Colonic mucosa (tissue), 4 donors: ENCODE results near the gene MACROD2. TPM values are rescaled to one million over a fixed set of nuclear protein-coding genes. Genes with fewer than 3 reads are reported as not detected.

Experiments
- DNase-seq: peaks from one replicate; pipeline ENCODE4 v3.0.0-alpha.2; 2020
- H3K27ac ChIP-seq: fragments of 200-600 bp; one replicate; pipeline ENCODE4 v1.8.0; 2021
- H3K27me3 ChIP-seq: fragments of 200-600 bp; one replicate; pipeline ENCODE4 v1.8.0; 2021
- H3K36me3 ChIP-seq: fragments of 200-600 bp; one replicate; pipeline ENCODE4 v1.8.0; 2021
- H3K4me1 ChIP-seq: fragments of 200-600 bp; one replicate; pipeline ENCODE4 v1.8.0; 2021; ENCODE audit warnings: mild to moderate bottlenecking
- H3K4me3 ChIP-seq: fragments of 200-600 bp; one replicate; pipeline ENCODE4 v1.8.0; 2021
- H3K9ac ChIP-seq, 2 donors: one replicate each; pipeline ENCODE4 v1.7.0; 2013; ENCODE audit warnings: control low read depth in 2 of 2, low read depth in 2 of 2, low read length in 2 of 2
- H3K9me3 ChIP-seq: fragments of 200-600 bp; one replicate; pipeline ENCODE4 v1.8.0; 2021
- intact Hi-C: fragments of 100-400 bp; cut with DNase I; formaldehyde crosslinking; loops from one replicate; pipeline ENCODE4 v1.14.1; 2022
- total RNA-seq, 2 donors: library from RNA; stranded (reverse); fragmentation: NEBNext Ultra II Directional in 1 of 2; extraction: Animal tissue kit (Norgen Biotek cat#: 25700) in 1 of 2; gene quantifications; one replicate each; pipeline ENCODE4 v1.2.1, GENCODE V29; 2021
- TF ChIP-seq, protein P1 (sequence below): fragments of 200-600 bp; IDR thresholded peaks from one replicate; pipeline ENCODE4 v1.8.0; 2022; ENCODE audit warnings: antibody characterized with exemption, mild to moderate bottlenecking
- donor health status: healthy.
- donor health status: DM: no; HTN: no; CAD: no.
- donor health status: DM: no; HTN: no; CAD: no.

MACROD2 gene
- total RNA-seq, 2 donors from 2014 or later = 3.2 to 3.3 TPM

DNA sequence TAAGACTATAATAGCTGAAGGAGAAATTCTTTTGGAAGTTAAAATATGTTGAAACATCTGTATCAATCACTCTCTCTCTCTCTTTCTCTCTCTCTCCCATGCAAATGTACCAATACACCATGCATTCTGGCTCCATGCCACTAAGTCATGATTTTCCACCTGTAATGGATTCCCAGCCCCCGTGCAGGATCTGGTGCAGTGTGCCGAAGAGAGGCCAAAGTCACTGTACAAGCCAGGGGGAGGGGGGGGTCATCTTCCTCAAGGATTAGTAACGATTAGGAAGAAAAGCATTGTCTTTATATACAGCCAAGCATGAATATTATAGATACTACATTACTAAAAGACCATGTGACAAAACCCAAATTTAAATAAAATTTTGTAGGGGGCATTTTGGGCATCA, 1852.8 kb downstream of the MACROD2 start:
- H3K9ac ChIP-seq = no peak overlapping the region
- TF ChIP-seq, protein P1, sequence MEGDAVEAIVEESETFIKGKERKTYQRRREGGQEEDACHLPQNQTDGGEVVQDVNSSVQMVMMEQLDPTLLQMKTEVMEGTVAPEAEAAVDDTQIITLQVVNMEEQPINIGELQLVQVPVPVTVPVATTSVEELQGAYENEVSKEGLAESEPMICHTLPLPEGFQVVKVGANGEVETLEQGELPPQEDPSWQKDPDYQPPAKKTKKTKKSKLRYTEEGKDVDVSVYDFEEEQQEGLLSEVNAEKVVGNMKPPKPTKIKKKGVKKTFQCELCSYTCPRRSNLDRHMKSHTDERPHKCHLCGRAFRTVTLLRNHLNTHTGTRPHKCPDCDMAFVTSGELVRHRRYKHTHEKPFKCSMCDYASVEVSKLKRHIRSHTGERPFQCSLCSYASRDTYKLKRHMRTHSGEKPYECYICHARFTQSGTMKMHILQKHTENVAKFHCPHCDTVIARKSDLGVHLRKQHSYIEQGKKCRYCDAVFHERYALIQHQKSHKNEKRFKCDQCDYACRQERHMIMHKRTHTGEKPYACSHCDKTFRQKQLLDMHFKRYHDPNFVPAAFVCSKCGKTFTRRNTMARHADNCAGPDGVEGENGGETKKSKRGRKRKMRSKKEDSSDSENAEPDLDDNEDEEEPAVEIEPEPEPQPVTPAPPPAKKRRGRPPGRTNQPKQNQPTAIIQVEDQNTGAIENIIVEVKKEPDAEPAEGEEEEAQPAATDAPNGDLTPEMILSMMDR = no peak
- H3K4me1 ChIP-seq = no peaks in the 10 kb centered on the region
- DNase-seq = no peak
- H3K9me3 ChIP-seq = no peaks in the 10 kb centered on the region
- H3K36me3 ChIP-seq = no peaks in the 10 kb centered on the region
- H3K27me3 ChIP-seq = no peaks in the 10 kb centered on the region
- intact Hi-C loops = no loop called here
- H3K27ac ChIP-seq = no peak overlapping the region
- H3K4me3 ChIP-seq = no peak overlapping the region

DNA sequence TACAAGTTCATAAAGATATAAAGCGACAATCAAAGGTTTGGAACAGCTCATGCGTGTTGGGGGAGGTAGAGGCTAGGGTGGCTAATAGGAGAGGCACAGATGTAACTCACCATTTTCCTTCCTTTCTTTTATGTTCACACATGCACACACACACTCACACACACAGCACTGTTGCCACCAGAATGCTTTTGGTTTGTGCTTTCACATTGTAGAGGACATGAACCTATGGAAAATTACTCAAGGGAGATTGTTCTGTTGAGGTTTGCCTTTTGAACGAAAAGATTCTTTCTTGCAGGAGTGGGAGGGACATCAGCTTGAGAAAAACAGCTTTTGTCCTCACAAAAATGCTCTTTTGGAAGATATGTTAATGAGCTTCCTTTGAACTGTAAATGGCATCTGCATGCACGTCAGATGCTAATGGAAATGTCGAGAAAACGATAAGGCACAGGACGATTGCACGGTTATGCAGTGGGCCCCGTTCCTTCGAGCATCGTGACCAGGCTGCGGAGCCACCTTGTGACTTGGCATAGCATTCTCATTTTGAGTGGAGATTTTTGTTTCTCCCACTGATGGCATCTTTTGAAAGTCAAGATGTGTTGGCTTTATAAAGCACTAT, 1853.8 kb downstream of the MACROD2 start:
- DNase-seq = no peak
- H3K9me3 ChIP-seq = no peaks in the 10 kb centered on the region
- TF ChIP-seq, protein P1 = no peak
- no peaks in the 10 kb centered on the region for H3K4me1 ChIP-seq
- intact Hi-C loops = no loop called here
- no peak overlapping the region for H3K4me3 ChIP-seq
- H3K9ac ChIP-seq = no peak overlapping the region
- H3K27me3 ChIP-seq = no peaks in the 10 kb centered on the region
- no peaks in the 10 kb centered on the region for H3K36me3 ChIP-seq
- no peak overlapping the region for H3K27ac ChIP-seq

DNA sequence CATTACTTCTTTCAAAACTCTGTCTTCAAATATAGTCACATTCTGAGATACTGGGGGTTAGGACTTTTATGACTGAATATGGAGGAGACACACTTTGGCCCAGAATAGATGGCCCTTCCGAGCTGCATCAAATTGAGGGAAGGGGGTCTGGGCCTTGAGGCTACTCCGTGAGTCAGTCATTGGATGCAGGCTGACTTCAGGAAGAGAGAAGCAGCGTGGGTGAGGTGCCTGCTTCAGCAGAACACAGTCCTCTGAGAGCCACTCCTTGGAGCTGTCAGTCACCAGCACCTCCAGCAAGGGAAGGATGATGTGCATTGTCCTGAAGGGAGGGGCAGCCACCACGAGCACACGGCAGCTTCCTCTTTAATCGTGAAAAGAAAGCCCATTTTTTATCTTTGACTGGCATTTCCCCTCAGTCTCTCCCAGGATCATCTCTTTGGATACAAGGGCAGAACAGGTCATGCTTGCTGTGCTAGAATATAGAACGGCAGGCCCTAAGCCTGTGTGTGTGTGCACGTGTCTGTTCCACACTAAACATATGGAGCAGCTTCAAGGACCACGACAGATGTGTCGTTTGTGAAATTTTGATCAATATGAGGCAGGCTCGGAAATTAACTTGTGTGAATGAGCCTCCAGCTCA, 1856.4 kb downstream of the MACROD2 start:
- no peaks in the 10 kb centered on the region for H3K9me3 ChIP-seq

DNA sequence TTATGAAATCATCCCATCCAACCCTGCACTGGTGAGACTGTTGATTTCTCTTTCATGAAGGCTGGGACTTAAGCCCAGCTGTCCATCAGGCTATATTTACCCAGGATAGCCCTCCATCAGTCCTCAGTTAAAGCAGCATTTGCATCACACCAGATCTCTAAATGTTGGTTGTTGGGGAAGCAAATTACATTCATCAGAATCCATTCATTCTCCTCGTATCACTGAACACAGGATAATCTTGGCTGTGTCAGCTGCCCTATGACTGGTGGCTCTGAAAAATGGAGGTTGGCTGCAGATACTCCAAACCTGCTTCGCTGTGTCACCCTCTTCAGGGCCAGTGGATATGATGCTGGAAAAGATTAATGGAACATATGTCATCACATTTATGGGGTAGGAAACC, 1859.6 kb downstream of the MACROD2 start:
- H3K27ac ChIP-seq = no peak overlapping the region
- H3K27me3 ChIP-seq = no peaks in the 10 kb centered on the region
- no peaks in the 10 kb centered on the region for H3K36me3 ChIP-seq
- H3K9ac ChIP-seq = no peak overlapping the region
- TF ChIP-seq, protein P1 = no peak
- no peak overlapping the region for H3K4me3 ChIP-seq
- no peak for DNase-seq
- H3K9me3 ChIP-seq = no peaks in the 10 kb centered on the region
- no peaks in the 10 kb centered on the region for H3K4me1 ChIP-seq
- intact Hi-C loops = no loop called here

More for the DNA sequence above, 1856.4 kb downstream of the MACROD2 start:
- Histone ChIP-seq H3K36me3 (no peaks in the 10 kb centered on the region), H3K27ac (no peak overlapping the region), H3K4me3 (no peak overlapping the region), H3K4me1 (no peaks in the 10 kb centered on the region), H3K9ac (no peak overlapping the region), H3K27me3 (no peaks in the 10 kb centered on the region)
- TF ChIP-seq, protein P1 = no peak
- no peak for DNase-seq
- intact Hi-C loops = no loop called here

DNA sequence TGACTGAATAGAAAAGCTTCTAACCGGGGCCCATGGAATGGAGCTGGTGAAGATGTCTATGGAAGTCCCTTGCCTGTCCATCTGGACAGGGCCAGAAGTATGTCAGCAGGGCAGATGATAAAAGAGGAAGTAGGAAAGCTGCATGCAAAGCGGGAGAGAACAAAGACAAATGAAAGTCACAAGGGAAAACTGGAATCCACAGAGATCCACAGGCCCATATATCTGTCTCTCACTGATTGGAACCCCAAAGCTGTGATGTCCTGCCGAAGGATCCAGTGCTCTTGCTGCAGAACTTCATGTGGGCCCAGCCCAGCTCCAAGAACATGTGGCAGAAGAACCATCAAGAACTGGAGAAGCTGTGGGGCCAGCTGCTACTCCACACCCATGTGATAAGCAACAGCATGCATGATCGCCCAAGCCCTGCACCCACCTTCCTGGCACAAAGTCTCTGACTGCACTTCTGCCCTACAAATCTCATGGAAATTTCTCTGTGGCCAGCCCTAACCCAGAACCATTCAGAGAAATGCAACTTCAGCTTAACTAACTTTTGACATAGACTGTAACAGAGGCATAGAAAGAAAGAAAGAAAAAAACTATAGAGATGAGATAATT, 1862.0 kb downstream of the MACROD2 start:
- Histone ChIP-seq H3K4me3 (no peak overlapping the region), H3K27me3 (no peaks in the 10 kb centered on the region), H3K4me1 (no peaks in the 10 kb centered on the region), H3K27ac (no peak overlapping the region), H3K9me3 (no peaks in the 10 kb centered on the region), H3K36me3 (no peaks in the 10 kb centered on the region), H3K9ac (no peak overlapping the region)
- intact Hi-C loops = no loop called here
- DNase-seq = no peak
- TF ChIP-seq, protein P1 = no peak
